PC-3 (cell line): ENCODE data around the gene ULK4. TPM values are rescaled to one million over a fixed set of nuclear protein-coding genes. Genes with fewer than 3 reads are reported as not detected.

Experiments
- ATAC-seq: fragments of 200-7000 bp; cut with Tn5 transposase; 2 replicates; pipeline ENCODE4 v1.9.1; 2020; ENCODE audit warnings: mild to moderate bottlenecking, moderate library complexity
- BruUV-seq: library from RNA; stranded (reverse); fragments of 400-500 nt; replicated peaks from 2 replicates; lab custom pipeline; 2021; lab: Mats Ljungman, UMichigan
- CTCF ChIA-PET: fragments of 300-600 bp; sonication (Branson Sonifier 250); formaldehyde crosslinking; loops from one replicate; lab custom pipeline; 2022; ENCODE audit warnings: antibody characterized with exemption; lab: Charles Lee
- POLR2A ChIA-PET: fragments of 300-600 bp; sonication (Branson Sonifier 250); formaldehyde crosslinking; loops from one replicate; lab custom pipeline; 2022; ENCODE audit warnings: antibody characterized with exemption; ENCODE audit not compliant: unreplicated experiment; lab: Charles Lee
- DNase-seq: peaks from one replicate; pipeline ENCODE4 v3.0.0-alpha.2; 2015
- H2AFZ ChIP-seq: fragments of 300-600 bp; sonication (generic); 2 replicates; pipeline ENCODE4 v1.6.0; 2016; ENCODE audit warnings: antibody characterized with exemption, low read length
- H3F3A ChIP-seq: fragments of 300-600 bp; sonication (generic); one replicate; pipeline ENCODE4 v1.6.0; 2017; ENCODE audit warnings: antibody characterized with exemption, low read length, control low read depth, mild to moderate bottlenecking; ENCODE audit not compliant: unreplicated experiment
- H3K27ac ChIP-seq: fragments of 300-600 bp; sonication (generic); 2 replicates; pipeline ENCODE4 v1.5.1; 2016; ENCODE audit warnings: mild to moderate bottlenecking, low read length
- H3K27me3 ChIP-seq: fragments of 300-600 bp; sonication (generic); 2 replicates; pipeline ENCODE4 v1.6.1; 2016; ENCODE audit warnings: low read length, mixed read lengths
- H3K36me3 ChIP-seq: fragments of 300-600 bp; sonication (generic); 2 replicates; pipeline ENCODE4 v1.6.1; 2016; ENCODE audit warnings: low read depth, mixed run types, low read length, mixed read lengths
- H3K4me1 ChIP-seq: fragments of 300-600 bp; sonication (generic); 2 replicates; pipeline ENCODE4 v1.5.1; 2016; ENCODE audit warnings: low read length; ENCODE audit not compliant: insufficient read depth
- H3K4me2 ChIP-seq: fragments of 300-600 bp; sonication (generic); 2 replicates; pipeline ENCODE4 v1.6.0; 2016; ENCODE audit warnings: low read length
- H3K4me3 ChIP-seq: fragments of 300-600 bp; sonication (generic); 2 replicates; pipeline ENCODE4 v1.5.1; 2016; ENCODE audit warnings: mild to moderate bottlenecking, low read length, mixed read lengths
- H3K79me2 ChIP-seq: fragments of 300-600 bp; sonication (generic); 2 replicates; pipeline ENCODE4 v1.6.1; 2017; ENCODE audit warnings: low read length, mixed read lengths
- H3K9ac ChIP-seq: fragments of 300-600 bp; sonication (generic); 2 replicates; pipeline ENCODE4 v1.6.0; 2016; ENCODE audit warnings: mild to moderate bottlenecking, low read length
- H3K9me2 ChIP-seq: fragments of 300-600 bp; sonication (generic); replicated peaks from 2 replicates; pipeline ENCODE4 v1.6.1; 2016; ENCODE audit warnings: mixed run types, low read length, mixed read lengths
- H3K9me3 ChIP-seq: fragments of 300-600 bp; sonication (generic); 2 replicates; pipeline ENCODE4 v1.6.1; 2016; ENCODE audit warnings: low read length, mixed read lengths
- H4K20me1 ChIP-seq: fragments of 300-600 bp; sonication (generic); 2 replicates; pipeline ENCODE4 v1.6.1; 2016; ENCODE audit warnings: low read length, mixed read lengths
- EZH2 ChIP-seq: fragments of 300-600 bp; sonication (generic); IDR thresholded peaks from one replicate; pipeline ENCODE4 v1.6.1; 2017; ENCODE audit warnings: antibody characterized with exemption, mild to moderate bottlenecking, low read length; ENCODE audit not compliant: unreplicated experiment
- EZH2phosphoT487 ChIP-seq: fragments of 300-600 bp; sonication (generic); IDR thresholded peaks from 2 replicates; pipeline ENCODE4 v1.6.1; 2018; ENCODE audit warnings: mild to moderate bottlenecking, antibody characterized with exemption, low read length, borderline replicate concordance
- intact Hi-C: fragments of 100-400 bp; cut with micrococcal nuclease; formaldehyde crosslinking; loops from 2 replicates; pipeline ENCODE4 v1.9.0; 2023
- total RNA-seq: library from RNA; depleted of rRNA; stranded (reverse); fragments of >200 nt; gene quantifications from 2 replicates; pipeline ENCODE4 v1.2.3, GENCODE V29; 2014
- TF ChIP-seq, protein P1 (sequence below): fragments of 300-600 bp; sonication (generic); conservative IDR thresholded peaks from 2 replicates; pipeline ENCODE4 v1.5.1; 2017; ENCODE audit warnings: antibody characterized with exemption, low read depth, mild to moderate bottlenecking, low read length

Gene ULK4
- total RNA-seq, 1 experiment from 2014 or later = 4.8 TPM

DNA sequence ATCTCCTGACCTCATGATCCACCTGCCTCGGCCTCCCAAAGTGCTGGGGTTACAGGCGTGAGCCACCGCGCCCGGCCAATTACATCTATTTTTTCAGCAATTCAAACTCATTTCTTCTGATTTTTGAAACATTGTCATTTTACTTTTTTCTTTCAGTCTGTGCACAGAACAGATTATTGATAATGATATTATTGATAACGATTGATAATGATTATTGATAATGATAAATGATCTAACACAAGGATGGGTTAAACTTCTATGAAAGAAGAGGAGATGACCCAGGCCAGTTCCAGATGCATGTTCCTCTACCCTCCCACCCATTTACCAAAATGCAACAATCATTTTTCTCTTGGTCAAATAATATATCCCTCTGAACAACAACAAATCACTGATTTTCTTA is 644.6 kb downstream of the ULK4 start:
- no peak for ATAC-seq
- Histone ChIP-seq H3F3A (no peaks in the 10 kb centered on the region), H3K4me3 (no peak overlapping the region), H3K79me2 (no peaks in the 10 kb centered on the region), H4K20me1 (no peaks in the 10 kb centered on the region), H3K9me2 (no peaks in the 10 kb centered on the region), H2AFZ (no peak overlapping the region), H3K4me2 (peak overlapping the region; percentile 38), H3K4me1 (peaks cover 18% of the 10 kb centered on the region), H3K36me3 (no peaks in the 10 kb centered on the region), H3K27me3 (no peaks in the 10 kb centered on the region), H3K27ac (0 out of 2 replicates have a peak overlapping the region, but pooled peaks have one; percentile 1), H3K9me3 (no peaks in the 10 kb centered on the region), H3K9ac (no peak overlapping the region)
- DNase-seq = no peak
- ChIA-PET CTCF (no interaction called here), POLR2A (no interaction called here)
- BruUV-seq = no TSS peak
- TF ChIP-seq EZH2 (no peak), EZH2phosphoT487 (no peak)
- TF ChIP-seq, protein P1, sequence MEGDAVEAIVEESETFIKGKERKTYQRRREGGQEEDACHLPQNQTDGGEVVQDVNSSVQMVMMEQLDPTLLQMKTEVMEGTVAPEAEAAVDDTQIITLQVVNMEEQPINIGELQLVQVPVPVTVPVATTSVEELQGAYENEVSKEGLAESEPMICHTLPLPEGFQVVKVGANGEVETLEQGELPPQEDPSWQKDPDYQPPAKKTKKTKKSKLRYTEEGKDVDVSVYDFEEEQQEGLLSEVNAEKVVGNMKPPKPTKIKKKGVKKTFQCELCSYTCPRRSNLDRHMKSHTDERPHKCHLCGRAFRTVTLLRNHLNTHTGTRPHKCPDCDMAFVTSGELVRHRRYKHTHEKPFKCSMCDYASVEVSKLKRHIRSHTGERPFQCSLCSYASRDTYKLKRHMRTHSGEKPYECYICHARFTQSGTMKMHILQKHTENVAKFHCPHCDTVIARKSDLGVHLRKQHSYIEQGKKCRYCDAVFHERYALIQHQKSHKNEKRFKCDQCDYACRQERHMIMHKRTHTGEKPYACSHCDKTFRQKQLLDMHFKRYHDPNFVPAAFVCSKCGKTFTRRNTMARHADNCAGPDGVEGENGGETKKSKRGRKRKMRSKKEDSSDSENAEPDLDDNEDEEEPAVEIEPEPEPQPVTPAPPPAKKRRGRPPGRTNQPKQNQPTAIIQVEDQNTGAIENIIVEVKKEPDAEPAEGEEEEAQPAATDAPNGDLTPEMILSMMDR = no peak
- intact Hi-C loops = loop anchor here (2.0 kb wide), 1 partner anchor 16 kb away; no protein-coding TSS in a partner anchor

DNA sequence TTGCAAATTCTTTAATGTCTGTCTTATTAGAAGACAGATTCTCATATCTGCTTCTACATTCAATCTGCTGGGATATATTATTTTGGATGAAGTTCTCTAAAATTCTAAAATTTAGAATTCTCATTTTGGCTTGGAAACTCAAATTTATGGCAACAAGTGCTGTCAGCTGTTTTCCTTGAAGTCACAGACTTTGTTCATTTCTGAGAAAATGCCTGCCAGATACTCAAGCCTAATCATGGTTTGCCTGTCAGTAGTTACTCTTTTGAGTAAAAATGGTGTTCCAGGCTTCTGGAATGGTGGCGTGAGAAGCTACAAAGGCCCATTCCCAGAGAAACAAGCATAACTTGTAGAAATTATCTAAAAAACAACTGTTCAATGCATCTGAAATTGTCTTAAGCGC is 646.8 kb downstream of the ULK4 start:
- CTCF ChIA-PET = no interaction called here
- H3K79me2 ChIP-seq = no peaks in the 10 kb centered on the region
- no peak for TF ChIP-seq EZH2phosphoT487
- no peak for TF ChIP-seq EZH2
- TF ChIP-seq, protein P1 = no peak
- no peak overlapping the region for H2AFZ ChIP-seq
- no peak overlapping the region for H3K4me2 ChIP-seq
- DNase-seq (no peak), ATAC-seq (no peak)
- no peaks in the 10 kb centered on the region for H3F3A ChIP-seq
- no peaks in the 10 kb centered on the region for H3K9me3 ChIP-seq
- H3K36me3 ChIP-seq = no peaks in the 10 kb centered on the region
- BruUV-seq = no TSS peak
- no peak overlapping the region for H3K4me3 ChIP-seq
- H3K9ac ChIP-seq = no peak overlapping the region
- H4K20me1 ChIP-seq = no peaks in the 10 kb centered on the region
- POLR2A ChIA-PET = no interaction called here
- H3K27me3 ChIP-seq = no peaks in the 10 kb centered on the region
- H3K9me2 ChIP-seq = no peaks in the 10 kb centered on the region
- intact Hi-C loops = no loop called here
- H3K4me1 ChIP-seq = peaks cover 18% of the 10 kb centered on the region
- H3K27ac ChIP-seq = no peak overlapping the region

DNA sequence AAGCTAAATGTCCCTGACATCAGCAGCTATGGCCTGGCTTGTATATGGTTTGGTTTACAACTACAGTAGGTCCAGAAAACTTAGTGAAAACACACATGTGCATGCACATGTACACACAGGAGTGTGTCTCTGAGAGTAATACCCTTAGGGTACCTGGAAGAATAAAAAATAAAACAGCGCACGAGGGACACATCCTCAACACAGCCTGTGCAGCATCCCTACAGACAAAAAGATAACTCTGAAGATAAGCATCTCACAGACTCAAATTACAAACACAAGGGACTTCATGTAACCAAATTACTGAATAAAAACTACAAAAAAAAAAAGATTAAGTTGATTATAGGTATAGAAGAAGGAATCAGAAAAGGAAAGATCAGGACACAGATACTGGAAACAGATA is 653.8 kb downstream of the ULK4 start:
- Histone ChIP-seq H3K9me3 (no peaks in the 10 kb centered on the region), H3K27ac (no peak overlapping the region), H3K4me1 (peaks cover 4% of the 10 kb centered on the region; the same call in 1 of the 2 replicates), H3K4me3 (no peak overlapping the region), H3K36me3 (no peaks in the 10 kb centered on the region), H3K79me2 (no peaks in the 10 kb centered on the region), H4K20me1 (no peaks in the 10 kb centered on the region), H2AFZ (no peak overlapping the region), H3F3A (no peaks in the 10 kb centered on the region), H3K27me3 (no peaks in the 10 kb centered on the region), H3K4me2 (no peak overlapping the region), H3K9me2 (no peaks in the 10 kb centered on the region), H3K9ac (no peak overlapping the region)
- TF ChIP-seq EZH2 (no peak), EZH2phosphoT487 (no peak)
- TF ChIP-seq, protein P1 = no peak
- ATAC-seq = no peak
- no peak for DNase-seq
- intact Hi-C loops = no loop called here
- POLR2A ChIA-PET = no interaction called here
- CTCF ChIA-PET = no interaction called here
- no TSS peak for BruUV-seq
